Thyroid gland (tissue), 4 donors: Measurements from ENCODE around the gene NT5C3A.

Experiments
- POLR2A ChIP-seq, 2 donors: fragments of 450-650 bp; IDR thresholded peaks; one replicate each; pipeline ENCODE4 v1.6.1; 2017; ENCODE audit warnings: antibody characterized with exemption in 2 of 2, mild to moderate bottlenecking in 2 of 2, moderate library complexity in 1 of 2
- TF ChIP-seq, protein P1 (sequence below), 6 experiments: fragments of 200-600 bp in 3 of 6; fragments of 450-650 bp in 3 of 6; sonication (generic) in 3 of 6; IDR thresholded peaks; one replicate each; pipeline ENCODE4 v1.5.1; 2016 to 2019; ENCODE audit warnings: antibody characterized with exemption in 6 of 6, mild to moderate bottlenecking in 2 of 6, inconsistent platforms in 1 of 6, moderate library complexity in 1 of 6

DNA sequence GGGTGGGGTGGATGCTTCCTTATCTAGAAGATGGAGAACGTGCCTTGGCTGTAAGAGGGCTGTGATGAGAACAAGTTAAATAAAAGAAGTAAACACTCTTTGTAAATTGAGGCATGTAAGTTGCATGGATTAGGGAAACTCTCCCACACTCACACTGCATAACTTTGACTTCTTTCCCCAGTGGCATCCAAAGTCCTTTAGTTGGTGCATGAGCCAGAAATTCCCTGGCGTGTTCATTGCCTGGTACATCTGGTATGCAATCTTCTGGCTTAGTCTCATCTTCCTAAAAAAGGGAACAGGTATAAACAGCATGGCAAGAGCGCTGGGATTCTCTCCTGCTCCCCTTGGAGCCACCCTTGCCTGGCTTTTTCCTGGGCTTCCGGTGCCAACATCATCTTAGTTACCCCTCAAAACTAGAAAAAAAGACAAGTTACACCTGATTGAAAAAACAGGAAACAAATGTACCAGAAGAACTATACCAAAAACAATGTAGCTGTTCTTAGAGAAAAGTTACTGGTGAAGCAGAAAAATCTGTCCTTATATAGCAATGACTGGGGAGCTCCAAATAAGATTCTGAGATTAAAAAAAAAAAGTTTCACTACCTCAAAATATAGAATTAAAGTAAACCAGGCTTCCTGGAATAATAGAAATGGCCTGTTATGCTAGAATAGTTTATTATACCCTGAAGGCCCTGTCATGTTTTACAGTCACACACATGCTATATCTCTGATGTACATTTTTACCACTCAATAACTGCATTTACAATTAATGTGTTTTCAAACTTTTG, 36.8 kb upstream of the NT5C3A start:
- TF ChIP-seq, protein P1, sequence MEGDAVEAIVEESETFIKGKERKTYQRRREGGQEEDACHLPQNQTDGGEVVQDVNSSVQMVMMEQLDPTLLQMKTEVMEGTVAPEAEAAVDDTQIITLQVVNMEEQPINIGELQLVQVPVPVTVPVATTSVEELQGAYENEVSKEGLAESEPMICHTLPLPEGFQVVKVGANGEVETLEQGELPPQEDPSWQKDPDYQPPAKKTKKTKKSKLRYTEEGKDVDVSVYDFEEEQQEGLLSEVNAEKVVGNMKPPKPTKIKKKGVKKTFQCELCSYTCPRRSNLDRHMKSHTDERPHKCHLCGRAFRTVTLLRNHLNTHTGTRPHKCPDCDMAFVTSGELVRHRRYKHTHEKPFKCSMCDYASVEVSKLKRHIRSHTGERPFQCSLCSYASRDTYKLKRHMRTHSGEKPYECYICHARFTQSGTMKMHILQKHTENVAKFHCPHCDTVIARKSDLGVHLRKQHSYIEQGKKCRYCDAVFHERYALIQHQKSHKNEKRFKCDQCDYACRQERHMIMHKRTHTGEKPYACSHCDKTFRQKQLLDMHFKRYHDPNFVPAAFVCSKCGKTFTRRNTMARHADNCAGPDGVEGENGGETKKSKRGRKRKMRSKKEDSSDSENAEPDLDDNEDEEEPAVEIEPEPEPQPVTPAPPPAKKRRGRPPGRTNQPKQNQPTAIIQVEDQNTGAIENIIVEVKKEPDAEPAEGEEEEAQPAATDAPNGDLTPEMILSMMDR (IDR thresholded peaks at IDR 0.05), result no peak
- TF ChIP-seq POLR2A (IDR thresholded peaks at IDR 0.05), result no peak
